ENCODE results near the gene RGS10.

Gene RGS10

GRCh38 chr10:119474606-119475005 lies 67.9 kb downstream of the RGS10 start:
- ChIA-PET POLR2A (no interaction called here), CTCF (interaction anchor here (0.5 kb wide), 1 partner anchor 29 kb away, joined by 3 read pairs; no protein-coding TSS in a partner anchor)
- TF ChIP-seq ZNF701 (tag by site-specific recombination; IDR thresholded peaks at IDR 0.05) (no peak), ZNF223 (tag by site-specific recombination; IDR thresholded peaks at IDR 0.05) (no peak), MZF1 (tag by site-specific recombination; IDR thresholded peaks at IDR 0.05; ENCODE audit: borderline replicate concordance) (no peak)

GRCh38 chr10:119473771-119474170 lies 68.7 kb downstream of the RGS10 start:
- no peak for TF ChIP-seq PRDM2 (tag by site-specific recombination; IDR thresholded peaks at IDR 0.05; ENCODE audit: borderline replicate concordance)
- TF ChIP-seq PRDM10 (tag by site-specific recombination; IDR thresholded peaks at IDR 0.05) = no peak
- no peak for TF ChIP-seq ZNF792 (tag by site-specific recombination; IDR thresholded peaks at IDR 0.05)
- no peak for TF ChIP-seq ZNF701 (tag by site-specific recombination; IDR thresholded peaks at IDR 0.05)
- no peak for TF ChIP-seq ZNF514 (tag by site-specific recombination; IDR thresholded peaks at IDR 0.05)
- TF ChIP-seq ZNF555 (tag by site-specific recombination; conservative IDR thresholded peaks at IDR 0.05) = no peak
- TF ChIP-seq ZNF423 (tag by site-specific recombination; IDR thresholded peaks at IDR 0.05) = no peak
- TF ChIP-seq ELK4 (IDR thresholded peaks at IDR 0.05; ENCODE audit: borderline replicate concordance, low read depth, low read length) = no peak
- no peak for TF ChIP-seq SP3 (tag by site-specific recombination; IDR thresholded peaks at IDR 0.05)
- no peak for TF ChIP-seq SCRT2 (tag by site-specific recombination; IDR thresholded peaks at IDR 0.05)
- CTCF ChIA-PET = no interaction called here
- POLR2A ChIA-PET = no interaction called here
- Histone ChIP-seq H3K36me3 (ENCODE audit: control insufficient read depth in 2 of 2, insufficient read depth in 1 of 2, low read length in 2 of 2) (no peaks in the 10 kb centered on the region), H3K4me1 (ENCODE audit: control insufficient read depth, insufficient read depth, low read length) (no peaks in the 10 kb centered on the region), H3K27ac (ENCODE audit: extremely low read depth, low read depth, low read length) (no peak overlapping the region), H3K4me3 (ENCODE audit: low read depth, low read length) (no peak overlapping the region), H3K9me3 (ENCODE audit: control insufficient read depth, insufficient read depth, low read depth, low read length) (no peaks in the 10 kb centered on the region)

More at GRCh38 chr10:119474606-119475005, 67.9 kb downstream of the RGS10 start:
- Histone ChIP-seq H3K4me1 (ENCODE audit: control insufficient read depth, insufficient read depth, low read length) (no peaks in the 10 kb centered on the region), H3K27ac (ENCODE audit: extremely low read depth, low read depth, low read length) (no peak overlapping the region), H3K9me3 (ENCODE audit: control insufficient read depth, insufficient read depth, low read depth, low read length) (no peaks in the 10 kb centered on the region), H3K4me3 (ENCODE audit: low read depth, low read length) (no peak overlapping the region), H3K36me3 (ENCODE audit: control insufficient read depth in 2 of 2, insufficient read depth in 1 of 2, low read length in 2 of 2) (no peaks in the 10 kb centered on the region)

Data from HEK293 (cell line).